Mesothelial cell of epicardium (in vitro differentiated cells): ENCODE results near the gene ARMC12. TPM values are rescaled to one million over a fixed set of nuclear protein-coding genes. Genes with fewer than 3 reads are reported as not detected.
"Not testable (repeated sequence)": the region's sequence is repeated elsewhere in the genome, so short reads cannot be mapped to it uniquely, and the experiment has no call there.

Experiments used
- DNase-seq, 2 experiments: peaks; one replicate each; pipeline ENCODE4 v3.0.0; 2021; ENCODE audit warnings: low spot score in 2 of 2; ENCODE audit not compliant: unreplicated experiment in 2 of 2
- H3K27ac Mint-ChIP-seq: 2 replicates; pipeline ENCODE4 v1.8.0; 2021; ENCODE audit warnings: mixed read lengths
- H3K27me3 Mint-ChIP-seq: 2 replicates; pipeline ENCODE4 v1.8.0; 2021; ENCODE audit warnings: low read depth, mixed read lengths
- H3K36me3 Mint-ChIP-seq: 2 replicates; pipeline ENCODE4 v1.8.0; 2021; ENCODE audit warnings: mixed read lengths
- H3K4me1 Mint-ChIP-seq: 2 replicates; pipeline ENCODE4 v1.8.0; 2021; ENCODE audit warnings: mixed read lengths
- H3K4me3 Mint-ChIP-seq: 2 replicates; pipeline ENCODE4 v1.8.0; 2021; ENCODE audit warnings: mild to moderate bottlenecking, moderate library complexity, mixed read lengths
- H3K9me3 Mint-ChIP-seq: 2 replicates; pipeline ENCODE4 v1.8.0; 2021; ENCODE audit warnings: mixed read lengths
- total RNA-seq: library from RNA; stranded (reverse); gene quantifications from 3 replicates; pipeline ENCODE4 v1.2.1, GENCODE V29; 2021
- TF ChIP-seq, protein P1 (sequence below): fragments of 200-600 bp; sonication (generic); IDR thresholded peaks from one replicate; pipeline ENCODE4 v1.5.0; 2021; ENCODE audit warnings: antibody characterized with exemption; ENCODE audit not compliant: unreplicated experiment

The ARMC12 gene
- total RNA-seq, 1 donor from 2014 or later = 4.2 TPM

DNA sequence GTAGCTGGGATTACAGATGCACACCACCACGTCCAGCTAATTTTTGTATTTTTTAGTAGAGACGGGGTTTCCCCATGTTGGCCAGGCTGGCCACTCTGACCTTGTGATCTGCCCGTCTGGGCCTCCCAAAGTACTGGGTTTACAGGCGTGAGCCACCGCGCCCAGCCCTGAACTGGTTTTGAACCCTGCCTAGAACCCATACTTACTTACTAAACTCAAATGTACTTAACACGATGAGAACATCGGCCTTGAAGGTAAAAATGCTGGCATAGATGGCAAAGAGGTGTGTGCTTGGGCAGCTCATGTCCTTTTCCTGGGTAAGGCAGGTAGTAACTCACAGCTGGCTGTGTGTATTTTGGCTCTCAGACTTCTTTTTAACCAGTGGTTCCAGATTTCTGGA is 3.2 kb upstream of the ARMC12 start:
- TF ChIP-seq, protein P1, sequence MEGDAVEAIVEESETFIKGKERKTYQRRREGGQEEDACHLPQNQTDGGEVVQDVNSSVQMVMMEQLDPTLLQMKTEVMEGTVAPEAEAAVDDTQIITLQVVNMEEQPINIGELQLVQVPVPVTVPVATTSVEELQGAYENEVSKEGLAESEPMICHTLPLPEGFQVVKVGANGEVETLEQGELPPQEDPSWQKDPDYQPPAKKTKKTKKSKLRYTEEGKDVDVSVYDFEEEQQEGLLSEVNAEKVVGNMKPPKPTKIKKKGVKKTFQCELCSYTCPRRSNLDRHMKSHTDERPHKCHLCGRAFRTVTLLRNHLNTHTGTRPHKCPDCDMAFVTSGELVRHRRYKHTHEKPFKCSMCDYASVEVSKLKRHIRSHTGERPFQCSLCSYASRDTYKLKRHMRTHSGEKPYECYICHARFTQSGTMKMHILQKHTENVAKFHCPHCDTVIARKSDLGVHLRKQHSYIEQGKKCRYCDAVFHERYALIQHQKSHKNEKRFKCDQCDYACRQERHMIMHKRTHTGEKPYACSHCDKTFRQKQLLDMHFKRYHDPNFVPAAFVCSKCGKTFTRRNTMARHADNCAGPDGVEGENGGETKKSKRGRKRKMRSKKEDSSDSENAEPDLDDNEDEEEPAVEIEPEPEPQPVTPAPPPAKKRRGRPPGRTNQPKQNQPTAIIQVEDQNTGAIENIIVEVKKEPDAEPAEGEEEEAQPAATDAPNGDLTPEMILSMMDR = no peak
- Mint-ChIP-seq H3K27ac (peak overlapping the region; percentile 56), H3K4me1 (peaks cover 40% of the 10 kb centered on the region), H3K36me3 (no peaks in the 10 kb centered on the region), H3K4me3 (no peak overlapping the region), H3K9me3 (no peaks in the 10 kb centered on the region), H3K27me3 (peaks cover 3% of the 10 kb centered on the region)
- no peak for DNase-seq

DNA sequence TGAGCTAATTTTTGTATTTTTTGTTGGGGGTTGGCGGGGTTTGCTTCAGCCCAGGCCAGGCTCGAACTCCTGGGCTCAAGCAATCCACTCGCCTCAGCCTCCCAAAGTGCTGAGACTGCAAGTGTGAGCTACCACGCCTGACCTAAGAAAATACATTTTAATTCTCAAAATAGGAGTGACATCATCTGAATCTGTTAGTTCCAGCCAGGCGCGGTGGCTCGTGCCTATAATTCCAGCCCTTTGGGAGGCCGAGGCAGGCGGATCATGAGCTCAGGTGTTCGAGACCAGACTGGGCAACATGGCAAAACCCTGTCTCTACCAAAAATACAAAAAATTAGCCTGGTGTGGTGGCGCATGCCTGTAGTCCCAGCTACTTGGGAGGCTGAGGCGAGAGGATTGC is 2.5 kb upstream of the ARMC12 start:
- peaks cover 35% of the 10 kb centered on the region for H3K4me1 Mint-ChIP-seq
- H3K9me3 Mint-ChIP-seq = not testable (repeated sequence)

GRCh38 chr6:35735452-35735851 is 1.4 kb upstream of the ARMC12 start:
- Mint-ChIP-seq H3K27ac (no peak overlapping the region), H3K4me3 (no peak overlapping the region), H3K9me3 (no peaks in the 10 kb centered on the region), H3K4me1 (peaks cover 39% of the 10 kb centered on the region), H3K27me3 (no peaks in the 10 kb centered on the region), H3K36me3 (no peaks in the 10 kb centered on the region)
- no peak for DNase-seq
- TF ChIP-seq, protein P1 = no peak

More for the DNA sequence above, 2.5 kb upstream of the ARMC12 start:
- not testable (repeated sequence) for H3K4me3 Mint-ChIP-seq, H3K36me3 Mint-ChIP-seq, H3K27me3 Mint-ChIP-seq, DNase-seq, H3K27ac Mint-ChIP-seq

- H3K4me3 Mint-ChIP-seq = no peak overlapping the region
- no peaks in the 10 kb centered on the region for H3K9me3 Mint-ChIP-seq
- H3K4me1 Mint-ChIP-seq = peaks cover 43% of the 10 kb centered on the region
- TF ChIP-seq, protein P1 = peak; percentile 76
- no peaks in the 10 kb centered on the region for H3K27me3 Mint-ChIP-seq
- H3K36me3 Mint-ChIP-seq = no peaks in the 10 kb centered on the region
- peak; percentile 57 to 88 for DNase-seq
- no peak overlapping the region for H3K27ac Mint-ChIP-seq
These were observed 458 bp upstream of the ARMC12 start for GRCh38 chr6:35736253-35736894.

DNA sequence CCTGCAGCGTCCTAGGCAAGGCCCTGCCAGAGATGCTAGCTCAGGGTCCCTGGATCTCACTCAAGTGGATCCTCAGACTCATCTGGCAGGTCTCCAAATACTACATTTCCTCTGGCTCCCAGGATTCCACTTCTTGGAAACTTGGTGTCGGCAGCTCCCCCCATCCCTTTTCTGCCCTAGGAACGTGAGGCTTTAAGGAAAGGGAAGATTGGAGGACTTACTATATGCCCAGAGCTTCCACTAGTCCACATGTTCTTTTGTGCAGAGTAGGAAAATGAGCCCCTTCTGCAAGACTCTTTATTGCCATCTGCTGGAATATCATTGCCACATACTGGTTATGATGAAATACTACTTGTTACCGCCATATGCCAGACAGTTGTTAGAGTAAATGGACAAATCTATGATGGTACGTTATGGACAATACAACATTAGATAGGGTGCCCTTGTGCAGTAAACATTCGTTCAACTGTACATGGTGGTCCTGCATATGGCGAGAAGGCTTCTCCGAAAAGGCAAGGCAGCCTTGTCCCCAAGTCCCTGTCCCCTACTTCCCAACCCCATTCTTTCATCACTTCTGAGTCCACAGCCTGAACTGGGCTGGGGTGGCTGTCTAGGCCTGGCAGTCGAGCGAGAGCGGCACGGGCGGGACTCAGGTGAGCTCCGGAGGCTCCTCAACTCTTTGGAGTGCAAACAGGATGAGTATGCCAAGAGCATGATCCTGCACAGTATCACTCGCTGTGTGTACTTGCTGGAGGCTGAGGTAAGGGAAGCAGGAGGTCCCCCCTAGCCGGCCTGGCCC is 780 bp downstream of the ARMC12 start:
- Mint-ChIP-seq H3K4me3 (no peak overlapping the region), H3K36me3 (no peaks in the 10 kb centered on the region), H3K27me3 (no peaks in the 10 kb centered on the region), H3K9me3 (no peaks in the 10 kb centered on the region), H3K4me1 (peaks cover 39% of the 10 kb centered on the region), H3K27ac (no peak overlapping the region)
- DNase-seq = no peak
- TF ChIP-seq, protein P1 = peak; percentile 68
